ENCODE data around the gene RPUSD3. TPM values are rescaled to one million over a fixed set of nuclear protein-coding genes. Genes with fewer than 3 reads are reported as not detected.

RPUSD3 gene
- total RNA-seq, 6 experiments from 2014 or later, result 35.4 to 42.3 (median 38.2) TPM

DNA sequence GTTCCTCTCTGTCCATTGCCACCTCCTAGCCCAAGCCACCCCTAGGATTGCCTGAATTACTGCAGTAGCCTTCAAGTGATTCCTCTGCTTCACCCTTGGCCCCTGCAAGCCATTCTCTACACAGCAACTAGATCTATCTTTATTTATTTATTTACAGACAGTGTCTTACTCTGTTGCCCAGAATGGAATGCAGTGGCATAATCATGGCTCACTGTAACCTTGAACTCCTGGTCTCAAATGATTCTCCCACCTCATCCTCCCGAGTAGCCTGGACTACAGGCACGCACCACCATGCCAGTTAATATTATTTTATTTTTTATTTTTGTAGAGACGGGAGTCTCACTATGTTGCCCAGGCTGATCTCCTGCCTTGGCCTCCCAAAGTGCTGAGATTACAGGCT, 44.7 kb upstream of the RPUSD3 start:
- Mint-ChIP-seq H3K36me3 (ENCODE audit: low read depth) (peaks cover 23% of the 10 kb centered on the region), H3K4me1 (ENCODE audit: low read depth) (peaks cover 55% of the 10 kb centered on the region), H3K27me3 (ENCODE audit: insufficient read depth) (no peaks in the 10 kb centered on the region), H3K9me3 (no peaks in the 10 kb centered on the region), H3K27ac (no peak overlapping the region), H3K4me3 (no peak overlapping the region)
- DNase-seq, result no peak
- TF ChIP-seq, protein P1, sequence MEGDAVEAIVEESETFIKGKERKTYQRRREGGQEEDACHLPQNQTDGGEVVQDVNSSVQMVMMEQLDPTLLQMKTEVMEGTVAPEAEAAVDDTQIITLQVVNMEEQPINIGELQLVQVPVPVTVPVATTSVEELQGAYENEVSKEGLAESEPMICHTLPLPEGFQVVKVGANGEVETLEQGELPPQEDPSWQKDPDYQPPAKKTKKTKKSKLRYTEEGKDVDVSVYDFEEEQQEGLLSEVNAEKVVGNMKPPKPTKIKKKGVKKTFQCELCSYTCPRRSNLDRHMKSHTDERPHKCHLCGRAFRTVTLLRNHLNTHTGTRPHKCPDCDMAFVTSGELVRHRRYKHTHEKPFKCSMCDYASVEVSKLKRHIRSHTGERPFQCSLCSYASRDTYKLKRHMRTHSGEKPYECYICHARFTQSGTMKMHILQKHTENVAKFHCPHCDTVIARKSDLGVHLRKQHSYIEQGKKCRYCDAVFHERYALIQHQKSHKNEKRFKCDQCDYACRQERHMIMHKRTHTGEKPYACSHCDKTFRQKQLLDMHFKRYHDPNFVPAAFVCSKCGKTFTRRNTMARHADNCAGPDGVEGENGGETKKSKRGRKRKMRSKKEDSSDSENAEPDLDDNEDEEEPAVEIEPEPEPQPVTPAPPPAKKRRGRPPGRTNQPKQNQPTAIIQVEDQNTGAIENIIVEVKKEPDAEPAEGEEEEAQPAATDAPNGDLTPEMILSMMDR (IDR thresholded peaks at IDR 0.05), result no peak

DNA sequence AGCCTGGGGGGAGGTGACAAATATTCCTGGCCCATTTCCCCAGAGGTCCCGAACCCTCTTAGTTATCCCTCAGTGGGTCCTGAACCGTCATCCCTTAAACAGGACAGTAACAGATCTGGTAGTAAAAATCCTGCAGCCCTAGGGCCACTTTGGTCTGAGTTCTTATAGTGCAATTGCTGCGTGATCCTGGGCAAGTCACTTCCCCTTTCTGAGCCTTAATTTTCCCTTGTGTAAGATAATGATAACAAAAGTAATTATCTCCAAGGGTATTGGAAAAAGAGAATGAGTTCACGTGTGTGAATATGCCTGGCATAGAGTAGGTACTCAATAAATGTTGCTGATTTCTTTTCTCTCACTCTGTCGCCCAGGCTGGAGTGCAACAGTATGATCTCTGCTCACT, 43.7 kb upstream of the RPUSD3 start:
- peaks cover 13% of the 10 kb centered on the region for H3K36me3 Mint-ChIP-seq (ENCODE audit: low read depth)
- H3K4me1 Mint-ChIP-seq (ENCODE audit: low read depth), result peaks cover 46% of the 10 kb centered on the region
- H3K9me3 Mint-ChIP-seq, result no peaks in the 10 kb centered on the region
- TF ChIP-seq, protein P1 (IDR thresholded peaks at IDR 0.05), result no peak
- no peaks in the 10 kb centered on the region for H3K27me3 Mint-ChIP-seq (ENCODE audit: insufficient read depth)
- H3K4me3 Mint-ChIP-seq, result no peak overlapping the region
- H3K27ac Mint-ChIP-seq, result no peak overlapping the region
- DNase-seq, result no peak

- no peak overlapping the region for H3K27ac Mint-ChIP-seq
- TF ChIP-seq, protein P1 (IDR thresholded peaks at IDR 0.05), result no peak
- H3K4me3 Mint-ChIP-seq, result no peak overlapping the region
- no peaks in the 10 kb centered on the region for H3K9me3 Mint-ChIP-seq
- peaks cover 5% of the 10 kb centered on the region; the same call in 1 of the 2 replicates for H3K36me3 Mint-ChIP-seq (ENCODE audit: low read depth)
- peaks cover 42% of the 10 kb centered on the region for H3K4me1 Mint-ChIP-seq (ENCODE audit: low read depth)
- DNase-seq, result no peak
- no peaks in the 10 kb centered on the region for H3K27me3 Mint-ChIP-seq (ENCODE audit: insufficient read depth)
Measured at GRCh38 chr3:9886328-9886727, 42.5 kb upstream of the RPUSD3 start.

- Mint-ChIP-seq H3K4me1 (ENCODE audit: low read depth) (peaks cover 36% of the 10 kb centered on the region), H3K36me3 (ENCODE audit: low read depth) (no peaks in the 10 kb centered on the region), H3K27ac (peak overlapping the region; percentile 88), H3K27me3 (ENCODE audit: insufficient read depth) (no peaks in the 10 kb centered on the region), H3K4me3 (peak overlapping the region; percentile 75), H3K9me3 (no peaks in the 10 kb centered on the region)
- DNase-seq, result peak; percentile 91
- TF ChIP-seq, protein P1 (IDR thresholded peaks at IDR 0.05), result peak; percentile 30; the same call in 1 of the 2 replicates
Measured at GRCh38 chr3:9884555-9885165, 40.9 kb upstream of the RPUSD3 start.

- Mint-ChIP-seq H3K27ac (peak overlapping the region; percentile 88), H3K9me3 (no peaks in the 10 kb centered on the region)
Measured at GRCh38 chr3:9883706-9884554, 40.1 kb upstream of the RPUSD3 start.

More at GRCh38 chr3:9883706-9884554, 40.1 kb upstream of the RPUSD3 start:
- Mint-ChIP-seq H3K4me3 (peak overlapping the region; percentile 75), H3K36me3 (ENCODE audit: low read depth) (no peaks in the 10 kb centered on the region), H3K27me3 (ENCODE audit: insufficient read depth) (no peaks in the 10 kb centered on the region), H3K4me1 (ENCODE audit: low read depth) (peaks cover 28% of the 10 kb centered on the region)
- DNase-seq, result peak; percentile 65
- TF ChIP-seq, protein P1 (IDR thresholded peaks at IDR 0.05), result no peak

All from HFFc6 (cell line).